ENCODE measurements around the gene TMEM208.

Gene TMEM208

GRCh38 chr16:67191995-67192681 is 34.8 kb upstream of the TMEM208 start, which contains the start of gene E2F4:
Gene E2F4, plus strand, starts transcription at chr16:67192155. Its CDS starts 73 bp downstream, at chr16:67192228.
- peak; percentile 91 for DNase-seq (ENCODE audit: low spot score)

DNA sequence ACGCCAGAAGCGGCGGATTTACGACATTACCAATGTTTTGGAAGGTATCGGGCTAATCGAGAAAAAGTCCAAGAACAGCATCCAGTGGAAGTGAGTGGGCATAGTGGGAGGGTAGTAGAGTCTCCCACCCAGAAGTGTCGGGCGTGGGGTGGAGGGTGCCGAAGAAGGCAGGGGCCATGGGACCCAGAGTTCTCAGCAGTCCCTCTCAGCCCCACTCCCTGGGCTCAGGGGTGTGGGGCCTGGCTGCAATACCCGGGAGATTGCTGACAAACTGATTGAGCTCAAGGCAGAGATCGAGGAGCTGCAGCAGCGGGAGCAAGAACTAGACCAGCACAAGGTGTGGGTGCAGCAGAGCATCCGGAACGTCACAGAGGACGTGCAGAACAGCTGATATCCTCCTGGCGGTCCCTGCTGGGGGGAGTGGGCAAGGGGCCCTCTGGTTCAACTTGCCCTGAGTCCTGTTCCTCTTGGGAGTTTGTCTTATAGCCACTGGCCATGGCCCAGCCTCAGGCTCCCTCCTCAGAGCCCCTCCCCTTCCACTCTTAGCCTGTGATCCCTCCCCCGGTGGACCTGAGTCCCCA is 34.1 kb upstream of the TMEM208 start:
- no peak for DNase-seq (ENCODE audit: low spot score)

DNA sequence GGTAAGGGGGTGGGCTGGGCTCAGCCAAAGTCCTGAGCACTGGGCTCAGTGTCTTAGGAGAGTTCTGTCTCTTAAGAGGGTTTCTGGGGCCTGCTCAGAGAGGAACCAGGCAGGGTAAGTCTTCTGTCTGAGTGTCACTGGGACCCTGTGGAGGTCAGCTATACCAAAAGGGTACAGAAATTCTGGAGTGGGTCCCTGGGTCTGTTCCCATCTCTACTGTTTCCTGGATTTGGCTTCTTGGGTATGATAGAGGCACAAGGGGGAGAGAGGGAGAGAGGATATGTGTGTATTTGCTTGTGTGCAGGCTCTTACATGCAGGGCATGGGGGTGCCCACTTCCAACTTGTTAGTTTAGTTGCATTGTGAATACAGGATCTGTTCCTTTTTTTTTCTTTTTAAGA is 33.4 kb upstream of the TMEM208 start:
- no peak for DNase-seq (ENCODE audit: low spot score)

- DNase-seq (ENCODE audit: low spot score) = no peak
Observed at GRCh38 chr16:67194260-67194659, 32.7 kb upstream of the TMEM208 start.

- DNase-seq (ENCODE audit: low spot score) = no peak
Observed at GRCh38 chr16:67195676-67196075, 31.3 kb upstream of the TMEM208 start.

DNA sequence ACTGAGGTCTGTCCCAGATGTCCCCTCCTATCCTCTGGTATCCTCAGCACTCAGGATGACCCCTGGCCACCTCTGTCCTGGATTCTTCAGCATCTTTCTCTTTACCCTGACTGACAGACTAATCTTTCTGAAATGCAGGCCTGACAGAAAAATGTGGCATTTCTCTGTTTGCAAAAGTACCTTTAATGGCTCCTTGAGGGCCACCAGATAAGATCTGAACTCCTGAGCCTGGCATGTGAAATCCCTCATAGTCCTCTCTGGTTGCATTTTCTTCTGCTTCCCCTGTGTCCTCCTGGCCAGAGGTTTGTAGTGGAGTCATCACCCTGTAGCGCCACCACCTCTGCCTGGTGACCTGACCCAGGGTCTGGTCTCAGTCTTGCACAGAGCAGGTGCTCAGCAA is 30.0 kb upstream of the TMEM208 start:
- no peak for DNase-seq (ENCODE audit: low spot score)

DNA sequence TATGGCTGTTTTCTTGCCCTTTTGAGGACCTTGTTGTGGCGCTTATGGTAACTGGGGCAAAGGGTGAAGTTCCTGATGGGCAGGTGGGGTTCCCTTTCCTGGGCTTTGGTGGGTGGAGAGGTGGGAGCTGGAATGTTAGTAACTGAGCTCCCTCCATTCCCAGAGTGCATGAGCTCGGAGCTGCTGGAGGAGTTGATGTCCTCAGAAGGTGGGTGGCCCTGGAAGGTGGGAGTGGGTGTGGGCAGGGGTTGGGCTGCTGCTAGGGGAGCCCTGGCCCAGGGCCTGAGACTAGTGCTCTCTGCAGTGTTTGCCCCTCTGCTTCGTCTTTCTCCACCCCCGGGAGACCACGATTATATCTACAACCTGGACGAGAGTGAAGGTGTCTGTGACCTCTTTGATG is 29.2 kb upstream of the TMEM208 start:
- no peak for DNase-seq (ENCODE audit: low spot score)

DNA sequence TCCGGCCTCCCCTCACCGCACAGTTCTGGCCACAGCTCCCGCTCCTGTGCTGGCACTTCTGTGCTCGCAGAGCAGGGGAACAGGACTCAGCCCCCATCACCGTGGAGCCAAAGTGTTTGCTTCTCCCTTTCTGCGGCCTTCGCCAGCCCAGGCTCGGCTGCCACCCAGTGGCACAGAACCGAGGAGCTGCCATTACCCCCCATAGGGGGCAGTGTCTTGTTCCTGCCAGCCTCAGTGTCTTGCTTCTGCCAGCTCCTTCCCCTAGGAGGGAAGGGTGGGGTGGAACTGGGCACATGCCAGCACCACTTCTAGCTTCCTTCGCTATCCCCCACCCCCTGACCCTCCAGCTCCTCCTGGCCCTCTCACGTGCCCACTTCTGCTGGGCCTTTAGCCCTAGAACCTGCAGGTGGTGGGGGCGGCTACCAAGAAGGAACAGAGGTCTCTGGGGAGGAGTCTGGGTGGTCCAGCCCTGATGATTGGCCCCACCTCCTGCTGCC is 28.6 kb upstream of the TMEM208 start:
- no peak for DNase-seq (ENCODE audit: low spot score)

GRCh38 chr16:67199011-67199807 is 27.7 kb upstream of the TMEM208 start, which contains the start of gene ELMO3:
Gene ELMO3, plus strand, starts transcription at chr16:67199131. Its CDS starts 196 bp downstream, at chr16:67199327.
- no peak for DNase-seq (ENCODE audit: low spot score)

DNA sequence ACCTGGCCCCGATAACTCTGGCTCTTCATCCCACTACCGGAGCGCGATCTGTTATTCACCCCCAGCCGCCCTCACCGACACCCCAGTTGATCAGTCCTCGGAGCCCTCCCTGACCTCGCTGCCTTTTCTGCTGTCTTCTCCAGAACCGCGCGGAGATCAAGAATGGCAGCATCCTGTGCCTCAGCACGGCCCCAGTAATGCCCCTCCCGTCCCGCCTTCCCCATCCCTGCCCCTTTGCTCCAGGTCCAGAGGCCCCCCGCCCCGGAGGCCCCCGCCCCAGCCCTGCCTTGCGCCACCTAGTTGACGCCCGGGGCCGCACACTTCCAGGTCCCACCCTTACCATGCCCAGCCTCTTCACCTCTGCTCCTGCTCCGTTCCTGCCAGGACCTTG is 27.1 kb upstream of the TMEM208 start:
- DNase-seq (ENCODE audit: low spot score) = no peak

- no peak for DNase-seq (ENCODE audit: low spot score)
Observed at GRCh38 chr16:67200491-67200890, 26.4 kb upstream of the TMEM208 start.

GRCh38 chr16:67201411-67202345 is 25.3 kb upstream of the TMEM208 start:
- DNase-seq (ENCODE audit: low spot score) = no peak

GRCh38 chr16:67202426-67202825 is 24.5 kb upstream of the TMEM208 start:
- DNase-seq (ENCODE audit: low spot score) = no peak

DNA sequence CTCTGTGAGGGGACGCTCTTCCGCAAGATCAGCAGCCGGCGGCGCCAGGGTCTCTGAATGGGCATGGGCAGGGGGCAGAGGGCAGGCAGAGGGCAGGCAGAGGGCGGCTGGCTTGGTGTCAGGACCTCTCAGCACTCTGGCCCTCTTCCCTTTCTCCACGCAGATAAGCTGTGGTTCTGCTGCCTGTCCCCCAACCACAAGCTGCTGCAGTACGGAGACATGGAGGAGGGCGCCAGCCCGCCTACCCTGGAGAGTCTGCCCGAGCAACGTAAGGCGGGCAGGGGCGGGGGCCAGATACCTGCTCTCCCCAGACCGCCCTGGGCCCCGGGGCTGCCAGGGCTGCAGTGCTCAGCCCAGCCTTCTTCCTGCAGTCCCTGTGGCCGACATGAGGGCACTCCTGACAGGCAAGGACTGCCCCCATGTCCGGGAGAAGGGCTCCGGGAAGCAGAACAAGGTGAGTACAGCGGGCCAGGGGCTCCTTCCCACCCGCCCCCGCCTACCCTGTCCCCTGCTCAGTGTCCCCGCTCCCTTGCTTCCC is 23.9 kb upstream of the TMEM208 start:
- DNase-seq (ENCODE audit: low spot score) = no peak

GRCh38 chr16:67204076-67204475 is 22.9 kb upstream of the TMEM208 start:
- no peak for DNase-seq (ENCODE audit: low spot score)

DNA sequence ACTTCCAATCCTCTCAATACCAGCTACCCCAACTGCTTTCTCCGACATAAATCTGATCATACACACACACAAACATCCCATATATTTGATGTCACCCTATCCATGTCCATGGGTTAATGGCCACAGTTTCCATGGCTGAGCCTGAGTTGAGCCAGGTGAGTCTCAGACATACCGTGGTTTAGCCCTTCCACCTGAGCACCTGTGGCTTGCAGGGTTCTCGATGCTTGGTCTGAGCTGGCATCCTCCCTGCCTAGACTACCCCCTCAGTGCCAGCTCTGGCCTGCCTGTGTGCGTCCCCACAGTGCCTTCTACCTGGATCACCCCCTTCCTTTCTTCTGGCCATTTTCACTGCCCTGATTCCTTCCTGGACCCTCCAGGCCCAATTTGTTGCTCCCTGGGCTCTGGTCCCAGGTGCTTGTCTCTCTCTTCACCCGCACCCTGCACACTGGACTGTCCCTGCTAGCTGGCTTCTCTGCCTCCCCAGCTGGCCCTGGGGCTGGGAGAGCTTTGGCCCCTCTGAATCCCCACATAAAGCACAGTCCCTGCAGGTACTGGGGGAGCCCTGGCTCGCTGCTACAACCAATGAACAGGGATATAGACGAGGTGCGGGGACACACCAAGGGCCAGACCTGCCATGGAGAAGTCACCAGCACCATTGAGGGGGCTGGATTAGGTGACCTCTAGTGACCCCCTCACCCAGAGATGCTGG is 20.6 kb upstream of the TMEM208 start:
- no peak for DNase-seq (ENCODE audit: low spot score)

GRCh38 chr16:67206838-67207248 is 20.1 kb upstream of the TMEM208 start:
- DNase-seq (ENCODE audit: low spot score) = no peak

DNA sequence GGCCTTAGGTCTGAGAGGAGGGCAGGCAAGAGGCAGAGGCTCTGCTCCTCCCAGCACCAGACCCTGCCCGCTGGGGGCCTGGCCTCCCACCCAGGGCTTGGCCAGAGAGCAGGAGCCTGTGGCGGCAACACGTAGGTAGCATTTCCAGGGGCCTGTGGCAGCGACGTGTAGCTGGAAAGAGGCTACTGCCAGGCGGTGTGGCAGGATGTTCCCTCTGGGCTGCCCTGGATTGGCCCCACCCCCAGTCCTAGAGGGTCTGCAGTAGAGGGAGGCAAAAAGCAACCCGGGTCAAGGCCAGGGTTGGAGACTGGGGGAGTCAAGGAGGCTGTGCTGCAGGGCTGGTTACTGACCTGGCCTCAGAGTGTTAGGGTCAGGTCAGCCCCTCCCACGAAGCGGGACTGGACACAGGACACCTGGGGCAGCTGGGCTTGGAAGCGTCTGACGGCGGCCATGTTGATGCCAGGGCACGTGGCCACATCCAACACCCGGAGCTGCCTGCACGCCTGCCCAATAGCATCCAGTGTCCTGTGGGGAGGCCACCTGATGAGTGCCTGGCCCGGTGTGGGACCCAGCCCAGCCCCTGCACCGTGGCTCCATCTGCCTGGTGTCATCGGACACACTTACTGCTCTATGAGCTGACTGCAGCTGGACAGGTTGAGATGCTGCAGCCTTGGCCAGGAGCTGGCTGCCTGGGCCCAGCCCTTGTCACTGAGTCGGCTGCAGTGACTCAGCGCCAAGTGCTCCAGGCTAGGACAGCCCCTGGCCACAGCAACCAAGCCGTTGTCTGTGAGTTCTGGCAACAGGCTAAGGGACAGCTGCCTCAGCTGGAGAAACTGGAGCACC is 19.5 kb upstream of the TMEM208 start:
- no peak for DNase-seq (ENCODE audit: low spot score)

DNA sequence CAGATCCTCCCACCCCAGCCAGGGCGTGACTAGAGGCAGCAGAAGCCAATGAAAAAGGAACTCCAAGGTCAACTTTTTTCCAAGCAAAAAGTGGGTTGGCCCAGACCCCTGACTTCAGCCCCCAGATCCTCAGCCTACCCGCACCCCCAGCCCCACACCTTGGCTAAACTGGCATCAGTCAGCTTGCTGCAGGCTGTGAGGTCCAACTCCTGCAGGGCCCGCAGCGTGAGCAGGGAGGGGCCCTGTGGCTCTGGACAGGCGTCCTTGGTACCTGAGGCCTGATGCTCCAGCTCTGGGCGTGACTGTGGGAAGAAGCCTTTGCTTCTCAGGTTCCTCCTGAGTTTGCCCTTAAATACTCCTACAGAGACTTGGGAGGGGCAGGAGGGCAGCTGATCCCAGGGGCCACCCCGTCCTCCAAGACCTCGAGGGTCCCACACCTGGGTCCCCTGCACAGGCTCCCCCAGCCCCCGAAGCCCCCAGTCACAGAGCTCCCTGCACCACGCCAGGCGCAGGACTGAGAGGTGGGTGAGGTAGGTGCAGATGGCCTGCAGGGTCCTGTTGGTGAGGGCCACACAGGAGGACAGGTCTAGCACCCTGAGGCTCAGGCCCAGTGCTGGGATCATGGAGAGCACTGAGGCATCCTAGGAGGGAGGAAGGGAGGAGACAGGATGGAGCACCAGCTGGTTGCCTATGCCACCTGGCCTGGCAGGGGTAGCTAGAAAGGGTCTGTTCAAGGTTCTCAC is 18.6 kb upstream of the TMEM208 start:
- DNase-seq (ENCODE audit: low spot score) = no peak
